Neural cell (in vitro differentiated cells): Measurements from ENCODE around the gene DTWD1. TPM values are rescaled to one million over a fixed set of nuclear protein-coding genes. Genes with fewer than 3 reads are reported as not detected.

ENCODE experiments used
- H2AFZ ChIP-seq: fragments of 200-600, 300-800 bp; sonication (generic), shearing (Covaris generic); 2 replicates; pipeline ENCODE4 v1.6.0; 2014; ENCODE audit warnings: low read depth, mild to moderate bottlenecking, antibody characterized with exemption, low read length, moderate library complexity
- H3F3A ChIP-seq: fragments of 200-600 bp; shearing (Covaris generic); 2 replicates; pipeline ENCODE4 v1.6.1; 2016; ENCODE audit warnings: mild to moderate bottlenecking, moderate library complexity, mixed read lengths, antibody characterized with exemption, low read length; ENCODE audit not compliant: insufficient read depth, poor library complexity, severe bottlenecking
- H3K27ac ChIP-seq: fragments of 200-600, 300-800 bp; sonication (generic), shearing (Covaris generic); 2 replicates; pipeline ENCODE4 v1.5.1; 2014; ENCODE audit warnings: mild to moderate bottlenecking, low read length, moderate library complexity
- H3K27me3 ChIP-seq: fragments of 300-800, 200-600 bp; sonication (generic), shearing (Covaris generic); 2 replicates; pipeline ENCODE4 v1.6.0; 2014; ENCODE audit warnings: mild to moderate bottlenecking, low read depth, low read length, moderate library complexity; ENCODE audit not compliant: insufficient read depth
- H3K36me3 ChIP-seq: fragments of 300-800, 200-600 bp; sonication (generic), shearing (Covaris generic); 2 replicates; pipeline ENCODE4 v1.5.1; 2014; ENCODE audit warnings: mild to moderate bottlenecking, antibody characterized with exemption, low read length, moderate library complexity; ENCODE audit not compliant: insufficient read depth
- H3K4me2 ChIP-seq: fragments of 300-800, 200-600 bp; sonication (generic), shearing (Covaris generic); 2 replicates; pipeline ENCODE4 v1.6.0; 2014; ENCODE audit warnings: mild to moderate bottlenecking, low read length
- H3K4me3 ChIP-seq: fragments of 300-800, 200-600 bp; sonication (generic), shearing (Covaris generic); 2 replicates; pipeline ENCODE4 v1.5.1; 2014; ENCODE audit warnings: mild to moderate bottlenecking, low read length, moderate library complexity
- H3K79me2 ChIP-seq: fragments of 200-600 bp; shearing (Covaris generic); replicated peaks from 2 replicates; pipeline ENCODE4 v1.6.0; 2014; ENCODE audit warnings: mild to moderate bottlenecking, low read length, moderate library complexity; ENCODE audit not compliant: insufficient read depth
- H3K9ac ChIP-seq: fragments of 300-800, 200-600 bp; sonication (generic), shearing (Covaris generic); 2 replicates; pipeline ENCODE4 v1.6.1; 2016; ENCODE audit warnings: mild to moderate bottlenecking, low read length, mixed read lengths
- H3K9me2 ChIP-seq: fragments of 200-600 bp; shearing (Covaris generic); 2 replicates; pipeline ENCODE4 v1.6.1; 2016; ENCODE audit warnings: mild to moderate bottlenecking, low read length, mixed read lengths; ENCODE audit not compliant: insufficient read depth
- H3K9me3 ChIP-seq: fragments of 200-600, 300-800 bp; sonication (generic), shearing (Covaris generic); 2 replicates; pipeline ENCODE4 v1.6.1; 2016; ENCODE audit warnings: mild to moderate bottlenecking, mixed run types, low read length, moderate library complexity, mixed read lengths
- H4K20me1 ChIP-seq: fragments of 200-600 bp; shearing (Covaris generic); 2 replicates; pipeline ENCODE4 v1.6.1; 2016; ENCODE audit warnings: mild to moderate bottlenecking, mixed run types; ENCODE audit not compliant: insufficient read depth
- EP300 ChIP-seq: fragments of 450-650 bp; conservative IDR thresholded peaks from 2 replicates; pipeline ENCODE4 v1.6.1; 2014; ENCODE audit warnings: antibody characterized with exemption, mild to moderate bottlenecking, moderate library complexity; ENCODE audit not compliant: poor library complexity, severe bottlenecking
- EZH2 ChIP-seq: fragments of 200-600, 300-800 bp; shearing (Covaris generic), sonication (generic); IDR thresholded peaks from 2 replicates; pipeline ENCODE4 v1.6.1; 2014; ENCODE audit warnings: antibody characterized with exemption, low read length, borderline replicate concordance, mild to moderate bottlenecking; ENCODE audit not compliant: insufficient read depth, poor library complexity, severe bottlenecking
- MXI1 ChIP-seq: fragments of 450-650 bp; conservative IDR thresholded peaks from 2 replicates; pipeline ENCODE4 v1.6.1; 2014; ENCODE audit warnings: antibody characterized with exemption, mild to moderate bottlenecking; ENCODE audit not compliant: poor library complexity, severe bottlenecking
- POLR2AphosphoS5 ChIP-seq: IDR thresholded peaks from 2 replicates; pipeline ENCODE4 v1.6.1; 2012
- RAD21 ChIP-seq: fragments of 450-650 bp; conservative IDR thresholded peaks from 2 replicates; pipeline ENCODE4 v1.6.1; 2014; ENCODE audit warnings: antibody characterized with exemption, mild to moderate bottlenecking, moderate library complexity
- SMC3 ChIP-seq: fragments of 450-650 bp; conservative IDR thresholded peaks from 2 replicates; pipeline ENCODE4 v1.6.1; 2014; ENCODE audit warnings: antibody characterized with exemption, mild to moderate bottlenecking, moderate library complexity; ENCODE audit not compliant: poor library complexity
- TAF1 ChIP-seq: IDR thresholded peaks from 2 replicates; pipeline ENCODE4 v1.6.1; 2012; ENCODE audit warnings: low read depth
- polyA plus RNA-seq: library from polyadenylated mRNA; depleted of rRNA; stranded (reverse); fragments of >200 nt; gene quantifications from 2 replicates; pipeline ENCODE4 v1.2.3, GENCODE V29; 2014
- TF ChIP-seq, protein P1 (sequence below): IDR thresholded peaks from 2 replicates; pipeline ENCODE4 v1.6.1; 2012; ENCODE audit warnings: borderline replicate concordance
- TF ChIP-seq, protein P2 (sequence below): fragments of 450-650 bp; IDR thresholded peaks from 2 replicates; pipeline ENCODE4 v1.5.1; 2014; ENCODE audit warnings: antibody characterized with exemption, mild to moderate bottlenecking, moderate library complexity; ENCODE audit not compliant: poor library complexity, severe bottlenecking

DTWD1 gene
- polyA plus RNA-seq, 1 donor from 2014 or later: 16.5 TPM

DNA sequence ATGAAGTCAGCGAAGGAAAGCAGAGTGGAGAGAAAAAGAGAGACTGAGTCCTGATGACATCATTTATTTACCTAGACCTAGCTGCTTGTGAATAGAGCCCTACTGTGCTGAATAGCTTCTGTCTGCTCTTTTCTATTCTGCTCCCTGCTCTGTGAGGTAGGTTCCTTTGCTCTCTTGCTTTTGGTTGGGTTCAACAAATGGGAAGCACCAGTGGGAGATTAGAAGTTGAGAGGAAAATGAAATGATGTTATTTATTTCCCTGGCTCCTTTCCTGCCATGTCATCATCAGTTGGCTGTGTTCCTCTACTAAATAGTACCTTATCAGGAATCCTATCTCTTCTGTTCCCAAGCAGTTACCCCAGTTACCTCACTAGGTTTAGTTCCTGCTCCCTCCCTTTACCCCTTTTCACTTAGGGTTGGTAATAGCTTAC lies 23.5 kb downstream of the DTWD1 start:
- Histone ChIP-seq H2AFZ (no peak overlapping the region), H3K27ac (no peak overlapping the region), H3K36me3 (no peaks in the 10 kb centered on the region), H3K79me2 (no peaks in the 10 kb centered on the region), H3K9ac (no peak overlapping the region), H3K4me2 (no peak overlapping the region), H3K4me3 (no peak overlapping the region), H3K27me3 (no peaks in the 10 kb centered on the region), H3K9me2 (no peaks in the 10 kb centered on the region), H3F3A (no peaks in the 10 kb centered on the region), H3K9me3 (no peaks in the 10 kb centered on the region), H4K20me1 (no peaks in the 10 kb centered on the region)
- TF ChIP-seq MXI1 (no peak), EZH2 (no peak), EP300 (no peak), POLR2AphosphoS5 (no peak), SMC3 (no peak), RAD21 (no peak), TAF1 (no peak)
- TF ChIP-seq, protein P1, sequence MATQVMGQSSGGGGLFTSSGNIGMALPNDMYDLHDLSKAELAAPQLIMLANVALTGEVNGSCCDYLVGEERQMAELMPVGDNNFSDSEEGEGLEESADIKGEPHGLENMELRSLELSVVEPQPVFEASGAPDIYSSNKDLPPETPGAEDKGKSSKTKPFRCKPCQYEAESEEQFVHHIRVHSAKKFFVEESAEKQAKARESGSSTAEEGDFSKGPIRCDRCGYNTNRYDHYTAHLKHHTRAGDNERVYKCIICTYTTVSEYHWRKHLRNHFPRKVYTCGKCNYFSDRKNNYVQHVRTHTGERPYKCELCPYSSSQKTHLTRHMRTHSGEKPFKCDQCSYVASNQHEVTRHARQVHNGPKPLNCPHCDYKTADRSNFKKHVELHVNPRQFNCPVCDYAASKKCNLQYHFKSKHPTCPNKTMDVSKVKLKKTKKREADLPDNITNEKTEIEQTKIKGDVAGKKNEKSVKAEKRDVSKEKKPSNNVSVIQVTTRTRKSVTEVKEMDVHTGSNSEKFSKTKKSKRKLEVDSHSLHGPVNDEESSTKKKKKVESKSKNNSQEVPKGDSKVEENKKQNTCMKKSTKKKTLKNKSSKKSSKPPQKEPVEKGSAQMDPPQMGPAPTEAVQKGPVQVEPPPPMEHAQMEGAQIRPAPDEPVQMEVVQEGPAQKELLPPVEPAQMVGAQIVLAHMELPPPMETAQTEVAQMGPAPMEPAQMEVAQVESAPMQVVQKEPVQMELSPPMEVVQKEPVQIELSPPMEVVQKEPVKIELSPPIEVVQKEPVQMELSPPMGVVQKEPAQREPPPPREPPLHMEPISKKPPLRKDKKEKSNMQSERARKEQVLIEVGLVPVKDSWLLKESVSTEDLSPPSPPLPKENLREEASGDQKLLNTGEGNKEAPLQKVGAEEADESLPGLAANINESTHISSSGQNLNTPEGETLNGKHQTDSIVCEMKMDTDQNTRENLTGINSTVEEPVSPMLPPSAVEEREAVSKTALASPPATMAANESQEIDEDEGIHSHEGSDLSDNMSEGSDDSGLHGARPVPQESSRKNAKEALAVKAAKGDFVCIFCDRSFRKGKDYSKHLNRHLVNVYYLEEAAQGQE: no peak
- TF ChIP-seq, protein P2, sequence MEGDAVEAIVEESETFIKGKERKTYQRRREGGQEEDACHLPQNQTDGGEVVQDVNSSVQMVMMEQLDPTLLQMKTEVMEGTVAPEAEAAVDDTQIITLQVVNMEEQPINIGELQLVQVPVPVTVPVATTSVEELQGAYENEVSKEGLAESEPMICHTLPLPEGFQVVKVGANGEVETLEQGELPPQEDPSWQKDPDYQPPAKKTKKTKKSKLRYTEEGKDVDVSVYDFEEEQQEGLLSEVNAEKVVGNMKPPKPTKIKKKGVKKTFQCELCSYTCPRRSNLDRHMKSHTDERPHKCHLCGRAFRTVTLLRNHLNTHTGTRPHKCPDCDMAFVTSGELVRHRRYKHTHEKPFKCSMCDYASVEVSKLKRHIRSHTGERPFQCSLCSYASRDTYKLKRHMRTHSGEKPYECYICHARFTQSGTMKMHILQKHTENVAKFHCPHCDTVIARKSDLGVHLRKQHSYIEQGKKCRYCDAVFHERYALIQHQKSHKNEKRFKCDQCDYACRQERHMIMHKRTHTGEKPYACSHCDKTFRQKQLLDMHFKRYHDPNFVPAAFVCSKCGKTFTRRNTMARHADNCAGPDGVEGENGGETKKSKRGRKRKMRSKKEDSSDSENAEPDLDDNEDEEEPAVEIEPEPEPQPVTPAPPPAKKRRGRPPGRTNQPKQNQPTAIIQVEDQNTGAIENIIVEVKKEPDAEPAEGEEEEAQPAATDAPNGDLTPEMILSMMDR: no peak

DNA sequence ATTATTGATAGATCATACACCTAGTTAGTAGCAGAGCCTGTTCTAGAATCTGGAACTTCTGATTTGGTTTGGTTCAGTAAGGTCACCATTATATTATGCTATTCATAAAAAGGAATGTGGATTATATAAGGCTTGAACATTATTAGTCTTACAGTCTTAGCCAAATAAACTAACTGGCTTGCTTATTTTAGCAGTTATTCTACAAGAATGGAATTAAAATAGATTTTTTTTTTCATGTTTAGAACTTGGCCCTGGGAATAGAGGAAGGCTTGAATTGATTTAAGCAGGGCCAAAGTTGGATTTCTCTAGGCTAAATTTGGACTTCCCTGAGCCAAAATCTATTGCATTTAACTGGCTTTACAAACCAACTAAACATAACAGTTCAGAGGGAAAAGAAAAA lies 24.4 kb downstream of the DTWD1 start:
- H4K20me1 ChIP-seq: no peaks in the 10 kb centered on the region
- H3K27ac ChIP-seq: no peak overlapping the region
- no peaks in the 10 kb centered on the region for H3K36me3 ChIP-seq
- no peak for TF ChIP-seq EZH2
- TF ChIP-seq RAD21: no peak
- TF ChIP-seq EP300: no peak
- no peak for TF ChIP-seq SMC3
- no peak for TF ChIP-seq TAF1
- TF ChIP-seq, protein P2: no peak
- no peak for TF ChIP-seq POLR2AphosphoS5
- TF ChIP-seq, protein P1: no peak
- TF ChIP-seq MXI1: no peak
- no peak overlapping the region for H3K4me3 ChIP-seq
- H3F3A ChIP-seq: no peaks in the 10 kb centered on the region
- H3K27me3 ChIP-seq: no peaks in the 10 kb centered on the region
- H3K9me3 ChIP-seq: no peaks in the 10 kb centered on the region
- no peaks in the 10 kb centered on the region for H3K79me2 ChIP-seq
- no peak overlapping the region for H3K4me2 ChIP-seq
- no peaks in the 10 kb centered on the region for H3K9me2 ChIP-seq
- no peak overlapping the region for H3K9ac ChIP-seq
- H2AFZ ChIP-seq: no peak overlapping the region
